Neural cell (in vitro differentiated cells): ENCODE results near the gene CLEC3A. TPM values are rescaled to one million over a fixed set of nuclear protein-coding genes. Genes with fewer than 3 reads are reported as not detected.

Source experiments
- H2AFZ ChIP-seq: fragments of 200-600, 300-800 bp; sonication (generic), shearing (Covaris generic); 2 replicates; pipeline ENCODE4 v1.6.0; 2014; ENCODE audit warnings: low read depth, mild to moderate bottlenecking, antibody characterized with exemption, low read length, moderate library complexity
- H3F3A ChIP-seq: fragments of 200-600 bp; shearing (Covaris generic); 2 replicates; pipeline ENCODE4 v1.6.1; 2016; ENCODE audit warnings: mild to moderate bottlenecking, moderate library complexity, mixed read lengths, antibody characterized with exemption, low read length; ENCODE audit not compliant: insufficient read depth, poor library complexity, severe bottlenecking
- H3K27ac ChIP-seq: fragments of 200-600, 300-800 bp; sonication (generic), shearing (Covaris generic); 2 replicates; pipeline ENCODE4 v1.5.1; 2014; ENCODE audit warnings: mild to moderate bottlenecking, low read length, moderate library complexity
- H3K27me3 ChIP-seq: fragments of 300-800, 200-600 bp; sonication (generic), shearing (Covaris generic); 2 replicates; pipeline ENCODE4 v1.6.0; 2014; ENCODE audit warnings: mild to moderate bottlenecking, low read depth, low read length, moderate library complexity; ENCODE audit not compliant: insufficient read depth
- H3K36me3 ChIP-seq: fragments of 300-800, 200-600 bp; sonication (generic), shearing (Covaris generic); 2 replicates; pipeline ENCODE4 v1.5.1; 2014; ENCODE audit warnings: mild to moderate bottlenecking, antibody characterized with exemption, low read length, moderate library complexity; ENCODE audit not compliant: insufficient read depth
- H3K4me2 ChIP-seq: fragments of 300-800, 200-600 bp; sonication (generic), shearing (Covaris generic); 2 replicates; pipeline ENCODE4 v1.6.0; 2014; ENCODE audit warnings: mild to moderate bottlenecking, low read length
- H3K4me3 ChIP-seq: fragments of 300-800, 200-600 bp; sonication (generic), shearing (Covaris generic); 2 replicates; pipeline ENCODE4 v1.5.1; 2014; ENCODE audit warnings: mild to moderate bottlenecking, low read length, moderate library complexity
- H3K79me2 ChIP-seq: fragments of 200-600 bp; shearing (Covaris generic); replicated peaks from 2 replicates; pipeline ENCODE4 v1.6.0; 2014; ENCODE audit warnings: mild to moderate bottlenecking, low read length, moderate library complexity; ENCODE audit not compliant: insufficient read depth
- H3K9ac ChIP-seq: fragments of 300-800, 200-600 bp; sonication (generic), shearing (Covaris generic); 2 replicates; pipeline ENCODE4 v1.6.1; 2016; ENCODE audit warnings: mild to moderate bottlenecking, low read length, mixed read lengths
- H3K9me2 ChIP-seq: fragments of 200-600 bp; shearing (Covaris generic); 2 replicates; pipeline ENCODE4 v1.6.1; 2016; ENCODE audit warnings: mild to moderate bottlenecking, low read length, mixed read lengths; ENCODE audit not compliant: insufficient read depth
- H3K9me3 ChIP-seq: fragments of 200-600, 300-800 bp; sonication (generic), shearing (Covaris generic); 2 replicates; pipeline ENCODE4 v1.6.1; 2016; ENCODE audit warnings: mild to moderate bottlenecking, mixed run types, low read length, moderate library complexity, mixed read lengths
- H4K20me1 ChIP-seq: fragments of 200-600 bp; shearing (Covaris generic); 2 replicates; pipeline ENCODE4 v1.6.1; 2016; ENCODE audit warnings: mild to moderate bottlenecking, mixed run types; ENCODE audit not compliant: insufficient read depth
- CTCF ChIP-seq: fragments of 450-650 bp; IDR thresholded peaks from 2 replicates; pipeline ENCODE4 v1.5.1; 2014; ENCODE audit warnings: antibody characterized with exemption, mild to moderate bottlenecking, moderate library complexity; ENCODE audit not compliant: poor library complexity, severe bottlenecking
- EP300 ChIP-seq: fragments of 450-650 bp; conservative IDR thresholded peaks from 2 replicates; pipeline ENCODE4 v1.6.1; 2014; ENCODE audit warnings: antibody characterized with exemption, mild to moderate bottlenecking, moderate library complexity; ENCODE audit not compliant: poor library complexity, severe bottlenecking
- EZH2 ChIP-seq: fragments of 200-600, 300-800 bp; shearing (Covaris generic), sonication (generic); IDR thresholded peaks from 2 replicates; pipeline ENCODE4 v1.6.1; 2014; ENCODE audit warnings: antibody characterized with exemption, low read length, borderline replicate concordance, mild to moderate bottlenecking; ENCODE audit not compliant: insufficient read depth, poor library complexity, severe bottlenecking
- MXI1 ChIP-seq: fragments of 450-650 bp; conservative IDR thresholded peaks from 2 replicates; pipeline ENCODE4 v1.6.1; 2014; ENCODE audit warnings: antibody characterized with exemption, mild to moderate bottlenecking; ENCODE audit not compliant: poor library complexity, severe bottlenecking
- POLR2AphosphoS5 ChIP-seq: IDR thresholded peaks from 2 replicates; pipeline ENCODE4 v1.6.1; 2012
- RAD21 ChIP-seq: fragments of 450-650 bp; conservative IDR thresholded peaks from 2 replicates; pipeline ENCODE4 v1.6.1; 2014; ENCODE audit warnings: antibody characterized with exemption, mild to moderate bottlenecking, moderate library complexity
- REST ChIP-seq: IDR thresholded peaks from 2 replicates; pipeline ENCODE4 v1.6.1; 2012; ENCODE audit warnings: borderline replicate concordance
- SMC3 ChIP-seq: fragments of 450-650 bp; conservative IDR thresholded peaks from 2 replicates; pipeline ENCODE4 v1.6.1; 2014; ENCODE audit warnings: antibody characterized with exemption, mild to moderate bottlenecking, moderate library complexity; ENCODE audit not compliant: poor library complexity
- TAF1 ChIP-seq: IDR thresholded peaks from 2 replicates; pipeline ENCODE4 v1.6.1; 2012; ENCODE audit warnings: low read depth
- polyA plus RNA-seq: library from polyadenylated mRNA; depleted of rRNA; stranded (reverse); fragments of >200 nt; gene quantifications from 2 replicates; pipeline ENCODE4 v1.2.3, GENCODE V29; 2014

CLEC3A gene
- polyA plus RNA-seq, 1 donor from 2014 or later = not detected

GRCh38 chr16:77995843-77996455 is 26.4 kb upstream of the CLEC3A start:
- H3K9ac ChIP-seq = no peak overlapping the region
- H2AFZ ChIP-seq = no peak overlapping the region

GRCh38 chr16:77998350-77999023 is 23.9 kb upstream of the CLEC3A start:
- Histone ChIP-seq H3K4me2 (no peak overlapping the region), H3K9me2 (no peaks in the 10 kb centered on the region), H3F3A (no peaks in the 10 kb centered on the region), H3K36me3 (no peaks in the 10 kb centered on the region), H3K27ac (no peak overlapping the region), H3K27me3 (no peaks in the 10 kb centered on the region), H3K4me3 (no peak overlapping the region), H3K9ac (no peak overlapping the region), H3K79me2 (no peaks in the 10 kb centered on the region), H3K9me3 (no peaks in the 10 kb centered on the region), H2AFZ (no peak overlapping the region), H4K20me1 (no peaks in the 10 kb centered on the region)
- no peak for TF ChIP-seq EZH2
- no peak for TF ChIP-seq EP300
- no peak for TF ChIP-seq SMC3
- no peak for TF ChIP-seq RAD21
- TF ChIP-seq TAF1 = no peak
- no peak for TF ChIP-seq REST
- no peak for TF ChIP-seq CTCF
- no peak for TF ChIP-seq MXI1
- no peak for TF ChIP-seq POLR2AphosphoS5

More at GRCh38 chr16:77995843-77996455, 26.4 kb upstream of the CLEC3A start:
- no peak overlapping the region for H3K4me3 ChIP-seq
- no peaks in the 10 kb centered on the region for H3K9me2 ChIP-seq
- H3K27ac ChIP-seq = no peak overlapping the region
- no peaks in the 10 kb centered on the region for H4K20me1 ChIP-seq
- H3K79me2 ChIP-seq = no peaks in the 10 kb centered on the region
- no peaks in the 10 kb centered on the region for H3F3A ChIP-seq
- H3K9me3 ChIP-seq = no peaks in the 10 kb centered on the region
- no peaks in the 10 kb centered on the region for H3K27me3 ChIP-seq
- H3K36me3 ChIP-seq = no peaks in the 10 kb centered on the region
- TF ChIP-seq EZH2 = no peak
- no peak for TF ChIP-seq EP300
- no peak for TF ChIP-seq CTCF
- no peak overlapping the region for H3K4me2 ChIP-seq
